HG03280 (cell line): ENCODE measurements around the gene PLD1.
"Not testable (repeated sequence)": the region's sequence is repeated elsewhere in the genome, so short reads cannot be mapped to it uniquely, and the experiment has no call there.

ENCODE experiments used
- ATAC-seq: cut with Tn5 transposase; IDR thresholded peaks from one replicate; pipeline ENCODE4 v1.9.1; 2021; ENCODE audit warnings: mild to moderate bottlenecking, moderate library complexity; ENCODE audit not compliant: unreplicated experiment

The PLD1 gene

GRCh38 chr3:171574556-171575240 lies 235.6 kb downstream of the PLD1 start:
- ATAC-seq = no peak

GRCh38 chr3:171569571-171570132 lies 240.6 kb downstream of the PLD1 start:
- no peak for ATAC-seq

GRCh38 chr3:171568766-171569165 lies 241.5 kb downstream of the PLD1 start:
- no peak for ATAC-seq

GRCh38 chr3:171566803-171567422 lies 243.4 kb downstream of the PLD1 start:
- peak; percentile 57 for ATAC-seq

GRCh38 chr3:171565481-171566058 lies 244.7 kb downstream of the PLD1 start:
- no peak for ATAC-seq

- ATAC-seq = no peak
Observed at GRCh38 chr3:171564748-171565480, 245.4 kb downstream of the PLD1 start.

GRCh38 chr3:171563298-171563697 lies 247.0 kb downstream of the PLD1 start:
- ATAC-seq = no peak

- ATAC-seq = not testable (repeated sequence)
Observed at GRCh38 chr3:171562459-171562858, 247.8 kb downstream of the PLD1 start.

- ATAC-seq = peak; percentile 56
Observed at GRCh38 chr3:171561596-171562323, 248.5 kb downstream of the PLD1 start.

- ATAC-seq = no peak
Observed at GRCh38 chr3:171559586-171559985, 250.7 kb downstream of the PLD1 start.

- ATAC-seq = no peak
Observed at GRCh38 chr3:171558188-171558696, 252.0 kb downstream of the PLD1 start.

- ATAC-seq = no peak
Observed at GRCh38 chr3:171557173-171557572, 253.1 kb downstream of the PLD1 start.

- ATAC-seq = no peak
Observed at GRCh38 chr3:171556574-171557145, 253.6 kb downstream of the PLD1 start.

GRCh38 chr3:171556148-171556547 lies 254.1 kb downstream of the PLD1 start:
- no peak for ATAC-seq

GRCh38 chr3:171553086-171553485 lies 257.2 kb downstream of the PLD1 start:
- ATAC-seq = no peak

- ATAC-seq = no peak
Observed at GRCh38 chr3:171552531-171552930, 257.8 kb downstream of the PLD1 start.

GRCh38 chr3:171551296-171551695 lies 259.0 kb downstream of the PLD1 start:
- no peak for ATAC-seq
